Endothelial cell of umbilical vein (primary cell): Measurements from ENCODE around the gene EXOSC6.

Experiments
- EZH2 ChIP-seq: IDR thresholded peaks from 2 replicates; pipeline ENCODE4 v1.6.1; 2012; ENCODE audit warnings: borderline replicate concordance, low read depth, mild to moderate bottlenecking, moderate library complexity, low read length, inconsistent platforms; ENCODE audit not compliant: severe bottlenecking
- JUN ChIP-seq: IDR thresholded peaks from 2 replicates; pipeline ENCODE4 v1.6.1; 2011; ENCODE audit warnings: borderline replicate concordance, low read depth; ENCODE audit not compliant: insufficient read length, insufficient read depth
- MYC ChIP-seq: IDR thresholded peaks from one replicate; pipeline ENCODE4 v1.6.1; 2011; ENCODE audit warnings: mild to moderate bottlenecking, low read depth, low read length
- POLR2A ChIP-seq: IDR thresholded peaks from 2 replicates; pipeline ENCODE4 v1.6.1; 2012; ENCODE audit warnings: low read depth, mild to moderate bottlenecking, control low read depth, low read length
- POLR2AphosphoS5 ChIP-seq: IDR thresholded peaks from 2 replicates; pipeline ENCODE4 v1.6.1; 2012; ENCODE audit warnings: low read depth, mild to moderate bottlenecking, control low read depth, low read length, moderate library complexity; ENCODE audit not compliant: insufficient read depth
- TF ChIP-seq, protein P1 (sequence below), 2 donors: IDR thresholded peaks; 1 replicate in 1 of 2; 2 replicates in 1 of 2; pipeline ENCODE4 v1.5.1; 2011; ENCODE audit warnings: low read length in 2 of 2, mild to moderate bottlenecking in 2 of 2, moderate library complexity in 2 of 2, control low read depth in 1 of 2, inconsistent platforms in 1 of 2, low read depth in 1 of 2; ENCODE audit not compliant: insufficient read depth in 1 of 2; ENCODE audit errors: extremely low read depth in 1 of 2
- TF ChIP-seq, protein P2 (sequence below): IDR thresholded peaks from 2 replicates; pipeline ENCODE4 v1.6.1; 2011; ENCODE audit not compliant: insufficient read depth, insufficient read length

DNA sequence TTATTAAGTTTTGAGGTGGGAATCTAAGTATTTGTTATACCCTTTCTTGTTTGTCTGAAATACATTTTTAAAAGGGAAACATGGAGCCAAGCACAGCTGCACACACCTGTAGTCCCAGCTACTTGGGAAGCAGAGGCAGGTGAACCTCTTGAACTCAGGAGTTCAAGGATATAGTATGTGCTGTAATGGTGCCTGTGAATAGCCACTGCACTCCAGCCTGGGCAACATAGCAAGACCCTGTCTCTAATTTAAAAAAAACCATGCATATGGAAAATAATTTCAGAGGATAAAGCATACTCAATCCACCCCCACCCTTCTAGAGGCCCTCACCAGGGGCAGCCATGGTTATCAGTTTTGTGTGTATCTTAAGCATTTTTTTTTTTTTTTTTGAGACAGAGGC lies 43.9 kb upstream of the EXOSC6 start:
- TF ChIP-seq EZH2 (no peak), JUN (no peak), POLR2A (no peak), MYC (no peak), POLR2AphosphoS5 (no peak)
- TF ChIP-seq, protein P1, sequence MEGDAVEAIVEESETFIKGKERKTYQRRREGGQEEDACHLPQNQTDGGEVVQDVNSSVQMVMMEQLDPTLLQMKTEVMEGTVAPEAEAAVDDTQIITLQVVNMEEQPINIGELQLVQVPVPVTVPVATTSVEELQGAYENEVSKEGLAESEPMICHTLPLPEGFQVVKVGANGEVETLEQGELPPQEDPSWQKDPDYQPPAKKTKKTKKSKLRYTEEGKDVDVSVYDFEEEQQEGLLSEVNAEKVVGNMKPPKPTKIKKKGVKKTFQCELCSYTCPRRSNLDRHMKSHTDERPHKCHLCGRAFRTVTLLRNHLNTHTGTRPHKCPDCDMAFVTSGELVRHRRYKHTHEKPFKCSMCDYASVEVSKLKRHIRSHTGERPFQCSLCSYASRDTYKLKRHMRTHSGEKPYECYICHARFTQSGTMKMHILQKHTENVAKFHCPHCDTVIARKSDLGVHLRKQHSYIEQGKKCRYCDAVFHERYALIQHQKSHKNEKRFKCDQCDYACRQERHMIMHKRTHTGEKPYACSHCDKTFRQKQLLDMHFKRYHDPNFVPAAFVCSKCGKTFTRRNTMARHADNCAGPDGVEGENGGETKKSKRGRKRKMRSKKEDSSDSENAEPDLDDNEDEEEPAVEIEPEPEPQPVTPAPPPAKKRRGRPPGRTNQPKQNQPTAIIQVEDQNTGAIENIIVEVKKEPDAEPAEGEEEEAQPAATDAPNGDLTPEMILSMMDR (IDR thresholded peaks at IDR 0.05; ENCODE audit: extremely low read depth in 1 of 2, insufficient read depth in 1 of 2, low read depth in 1 of 2, low read length in 2 of 2): no peak
- TF ChIP-seq, protein P2, sequence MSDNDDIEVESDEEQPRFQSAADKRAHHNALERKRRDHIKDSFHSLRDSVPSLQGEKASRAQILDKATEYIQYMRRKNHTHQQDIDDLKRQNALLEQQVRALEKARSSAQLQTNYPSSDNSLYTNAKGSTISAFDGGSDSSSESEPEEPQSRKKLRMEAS: no peak
